Stomach smooth muscle (tissue), 2 donors: ENCODE measurements around the gene KCNH1.
"Not testable (repeated sequence)": the region's sequence is repeated elsewhere in the genome, so short reads cannot be mapped to it uniquely, and the experiment has no call there.

Source experiments
- H3K27ac ChIP-seq: one replicate; pipeline ENCODE4 v1.7.0; 2013; ENCODE audit warnings: mild to moderate bottlenecking, low read length, inconsistent platforms
- H3K27me3 ChIP-seq, 2 donors: one replicate each; pipeline ENCODE4 v1.7.0; 2013; ENCODE audit warnings: low read length in 2 of 2; ENCODE audit not compliant: insufficient read depth in 2 of 2, control insufficient read depth in 1 of 2
- H3K36me3 ChIP-seq, 2 donors: one replicate each; pipeline ENCODE4 v1.7.0; 2013; ENCODE audit warnings: low read length in 2 of 2; ENCODE audit not compliant: control insufficient read depth in 2 of 2, insufficient read depth in 2 of 2
- H3K4me1 ChIP-seq: one replicate; pipeline ENCODE4 v1.7.0; 2013; ENCODE audit warnings: low read length; ENCODE audit not compliant: control insufficient read depth, insufficient read depth
- H3K4me3 ChIP-seq, 2 donors: one replicate each; pipeline ENCODE4 v1.7.0; 2013; ENCODE audit warnings: low read length in 2 of 2
- H3K9ac ChIP-seq, 2 donors: one replicate each; pipeline ENCODE4 v1.7.0; 2013; ENCODE audit warnings: low read length in 2 of 2, mild to moderate bottlenecking in 1 of 2
- H3K9me3 ChIP-seq, 2 donors: one replicate each; pipeline ENCODE4 v1.7.0; 2013; ENCODE audit warnings: low read length in 2 of 2; ENCODE audit not compliant: control insufficient read depth in 2 of 2
- donor health status: healthy.
- donor health status: Pancreatic carcinoma.

Gene KCNH1

GRCh38 chr1:211099393-211099792, 34.6 kb downstream of the KCNH1 start:
- no peaks in the 10 kb centered on the region for H3K27me3 ChIP-seq
- H3K36me3 ChIP-seq, result no peaks in the 10 kb centered on the region
- H3K9me3 ChIP-seq, result no peaks in the 10 kb centered on the region
- H3K9ac ChIP-seq, result no peak overlapping the region
- no peaks in the 10 kb centered on the region for H3K4me1 ChIP-seq
- no peak overlapping the region for H3K27ac ChIP-seq
- H3K4me3 ChIP-seq, result no peak overlapping the region

- Histone ChIP-seq H3K9ac (no peak overlapping the region), H3K9me3 (no peaks in the 10 kb centered on the region), H3K4me1 (no peaks in the 10 kb centered on the region), H3K27me3 (no peaks in the 10 kb centered on the region), H3K4me3 (no peak overlapping the region), H3K36me3 (no peaks in the 10 kb centered on the region), H3K27ac (no peak overlapping the region)
Measured at GRCh38 chr1:211095381-211095780, 38.6 kb downstream of the KCNH1 start.

- no peaks in the 10 kb centered on the region for H3K27me3 ChIP-seq
- H3K9me3 ChIP-seq, result no peaks in the 10 kb centered on the region
- no peaks in the 10 kb centered on the region for H3K36me3 ChIP-seq
- H3K4me3 ChIP-seq, result no peak overlapping the region
- H3K27ac ChIP-seq, result no peak overlapping the region
- no peak overlapping the region for H3K9ac ChIP-seq
- no peaks in the 10 kb centered on the region for H3K4me1 ChIP-seq
Measured at GRCh38 chr1:211092955-211093354, 41.0 kb downstream of the KCNH1 start.

- Histone ChIP-seq H3K27me3 (no peaks in the 10 kb centered on the region), H3K4me3 (no peak overlapping the region), H3K4me1 (no peaks in the 10 kb centered on the region), H3K9ac (no peak overlapping the region), H3K36me3 (no peaks in the 10 kb centered on the region), H3K9me3 (no peaks in the 10 kb centered on the region), H3K27ac (no peak overlapping the region)
Measured at GRCh38 chr1:211091867-211092266, 42.1 kb downstream of the KCNH1 start.

- H3K9ac ChIP-seq, result no peak overlapping the region
- no peaks in the 10 kb centered on the region for H3K9me3 ChIP-seq
Measured at GRCh38 chr1:211089536-211089935, 44.4 kb downstream of the KCNH1 start.

GRCh38 chr1:211088156-211088555, 45.8 kb downstream of the KCNH1 start:
- H3K36me3 ChIP-seq, result no peaks in the 10 kb centered on the region
- H3K4me3 ChIP-seq, result no peak overlapping the region
- no peaks in the 10 kb centered on the region for H3K9me3 ChIP-seq
- H3K4me1 ChIP-seq, result no peaks in the 10 kb centered on the region
- H3K27me3 ChIP-seq, result no peaks in the 10 kb centered on the region
- no peak overlapping the region for H3K9ac ChIP-seq
- no peak overlapping the region for H3K27ac ChIP-seq

More at GRCh38 chr1:211089536-211089935, 44.4 kb downstream of the KCNH1 start:
- no peaks in the 10 kb centered on the region for H3K27me3 ChIP-seq
- H3K36me3 ChIP-seq, result no peaks in the 10 kb centered on the region
- no peak overlapping the region for H3K27ac ChIP-seq
- H3K4me1 ChIP-seq, result no peaks in the 10 kb centered on the region
- no peak overlapping the region for H3K4me3 ChIP-seq

- Histone ChIP-seq H3K36me3 (no peaks in the 10 kb centered on the region), H3K27ac (no peak overlapping the region)
Measured at GRCh38 chr1:211082824-211083223, 51.1 kb downstream of the KCNH1 start.

GRCh38 chr1:211081447-211081846, 52.5 kb downstream of the KCNH1 start:
- not testable (repeated sequence) for H3K4me1 ChIP-seq, H3K9me3 ChIP-seq, H3K36me3 ChIP-seq, H3K27me3 ChIP-seq, H3K27ac ChIP-seq, H3K9ac ChIP-seq, H3K4me3 ChIP-seq

More at GRCh38 chr1:211082824-211083223, 51.1 kb downstream of the KCNH1 start:
- no peaks in the 10 kb centered on the region for H3K9me3 ChIP-seq
- no peak overlapping the region for H3K9ac ChIP-seq
- no peaks in the 10 kb centered on the region for H3K27me3 ChIP-seq
- H3K4me1 ChIP-seq, result no peaks in the 10 kb centered on the region
- H3K4me3 ChIP-seq, result no peak overlapping the region

GRCh38 chr1:211068976-211069375, 65.0 kb downstream of the KCNH1 start:
- Histone ChIP-seq H3K4me3 (no peak overlapping the region), H3K9me3 (peaks cover 0 to 3% of the 10 kb centered on the region in 2 donors), H3K36me3 (no peaks in the 10 kb centered on the region), H3K27ac (no peak overlapping the region), H3K27me3 (no peaks in the 10 kb centered on the region), H3K4me1 (no peaks in the 10 kb centered on the region), H3K9ac (no peak overlapping the region)

- Histone ChIP-seq H3K4me3 (no peak overlapping the region), H3K27ac (no peak overlapping the region), H3K27me3 (no peaks in the 10 kb centered on the region), H3K9me3 (peaks cover 0 to 3% of the 10 kb centered on the region in 2 donors), H3K9ac (no peak overlapping the region), H3K4me1 (no peaks in the 10 kb centered on the region), H3K36me3 (no peaks in the 10 kb centered on the region)
Measured at GRCh38 chr1:211066781-211067384, 67.1 kb downstream of the KCNH1 start.

GRCh38 chr1:211041838-211042237, 92.1 kb downstream of the KCNH1 start:
- H3K27me3 ChIP-seq, H3K4me3 ChIP-seq, H3K36me3 ChIP-seq, H3K27ac ChIP-seq, H3K4me1 ChIP-seq, H3K9me3 ChIP-seq, H3K9ac ChIP-seq: not testable (repeated sequence)
